ENCODE results near the gene CCL16. TPM values are rescaled to one million over a fixed set of nuclear protein-coding genes. Genes with fewer than 3 reads are reported as not detected.

CCL16 gene
- total RNA-seq, 4 donors from 2014 or later: 0.42 TPM; not detected in 3

DNA sequence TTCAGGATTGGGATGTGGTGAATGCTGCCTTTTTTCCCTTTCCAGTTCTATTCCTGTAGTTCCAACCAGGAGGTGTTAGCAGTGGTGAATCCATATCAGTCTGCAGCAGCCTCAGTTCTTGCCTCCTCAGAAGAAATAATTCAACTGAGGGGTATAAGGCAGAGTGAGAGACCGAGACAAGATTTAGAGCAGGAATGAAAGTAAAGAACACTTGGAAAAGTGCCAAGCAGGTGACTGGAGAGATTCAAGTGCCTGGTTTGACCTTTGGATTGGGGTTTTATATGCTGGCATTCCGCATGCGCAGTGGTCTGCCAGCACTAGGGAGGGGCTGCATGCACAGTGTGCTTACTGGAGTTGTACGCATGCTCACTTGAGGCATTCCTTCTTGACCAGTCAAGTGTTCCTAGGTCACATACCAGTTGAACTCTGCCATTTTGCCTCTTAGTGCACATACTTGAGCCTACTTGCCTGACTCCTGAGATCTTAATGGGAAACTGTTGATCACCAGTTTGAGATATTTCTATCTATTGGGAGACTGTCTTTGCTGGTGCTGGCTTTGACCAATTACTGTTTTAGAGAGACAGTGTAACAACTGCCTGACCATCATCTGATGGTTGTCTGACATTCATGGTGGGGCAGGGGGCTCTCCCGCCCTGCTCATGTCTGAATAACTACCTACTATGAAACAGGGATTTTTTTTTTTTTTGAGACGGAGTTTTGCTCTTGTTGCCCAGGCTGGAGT, 20.7 kb upstream of the CCL16 start:
- intact Hi-C loops (cut with DNase I): no loop called here
- TF ChIP-seq, protein P1, sequence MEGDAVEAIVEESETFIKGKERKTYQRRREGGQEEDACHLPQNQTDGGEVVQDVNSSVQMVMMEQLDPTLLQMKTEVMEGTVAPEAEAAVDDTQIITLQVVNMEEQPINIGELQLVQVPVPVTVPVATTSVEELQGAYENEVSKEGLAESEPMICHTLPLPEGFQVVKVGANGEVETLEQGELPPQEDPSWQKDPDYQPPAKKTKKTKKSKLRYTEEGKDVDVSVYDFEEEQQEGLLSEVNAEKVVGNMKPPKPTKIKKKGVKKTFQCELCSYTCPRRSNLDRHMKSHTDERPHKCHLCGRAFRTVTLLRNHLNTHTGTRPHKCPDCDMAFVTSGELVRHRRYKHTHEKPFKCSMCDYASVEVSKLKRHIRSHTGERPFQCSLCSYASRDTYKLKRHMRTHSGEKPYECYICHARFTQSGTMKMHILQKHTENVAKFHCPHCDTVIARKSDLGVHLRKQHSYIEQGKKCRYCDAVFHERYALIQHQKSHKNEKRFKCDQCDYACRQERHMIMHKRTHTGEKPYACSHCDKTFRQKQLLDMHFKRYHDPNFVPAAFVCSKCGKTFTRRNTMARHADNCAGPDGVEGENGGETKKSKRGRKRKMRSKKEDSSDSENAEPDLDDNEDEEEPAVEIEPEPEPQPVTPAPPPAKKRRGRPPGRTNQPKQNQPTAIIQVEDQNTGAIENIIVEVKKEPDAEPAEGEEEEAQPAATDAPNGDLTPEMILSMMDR (IDR thresholded peaks at IDR 0.05): no peak
- TF ChIP-seq EP300 (IDR thresholded peaks at IDR 0.05) (no peak), POLR2AphosphoS5 (IDR thresholded peaks at IDR 0.05) (no peak), POLR2A (IDR thresholded peaks at IDR 0.05; ENCODE audit: low read depth) (no peak)
- no peak for DNase-seq (ENCODE audit: extremely low spot score)
- Histone ChIP-seq H3K36me3 (no peaks in the 10 kb centered on the region), H3K27me3 (peaks cover 0 to 20% (median 0%) of the 10 kb centered on the region in 4 donors), H3K4me3 (no peak overlapping the region), H3K9me3 (no peaks in the 10 kb centered on the region), H3K27ac (replicated peaks in 1 of 4) (no peak overlapping the region), H3K4me1 (no peaks in the 10 kb centered on the region)
- 74% methylated on average over 6 of the region's 6 CpGs for WGBS

DNA sequence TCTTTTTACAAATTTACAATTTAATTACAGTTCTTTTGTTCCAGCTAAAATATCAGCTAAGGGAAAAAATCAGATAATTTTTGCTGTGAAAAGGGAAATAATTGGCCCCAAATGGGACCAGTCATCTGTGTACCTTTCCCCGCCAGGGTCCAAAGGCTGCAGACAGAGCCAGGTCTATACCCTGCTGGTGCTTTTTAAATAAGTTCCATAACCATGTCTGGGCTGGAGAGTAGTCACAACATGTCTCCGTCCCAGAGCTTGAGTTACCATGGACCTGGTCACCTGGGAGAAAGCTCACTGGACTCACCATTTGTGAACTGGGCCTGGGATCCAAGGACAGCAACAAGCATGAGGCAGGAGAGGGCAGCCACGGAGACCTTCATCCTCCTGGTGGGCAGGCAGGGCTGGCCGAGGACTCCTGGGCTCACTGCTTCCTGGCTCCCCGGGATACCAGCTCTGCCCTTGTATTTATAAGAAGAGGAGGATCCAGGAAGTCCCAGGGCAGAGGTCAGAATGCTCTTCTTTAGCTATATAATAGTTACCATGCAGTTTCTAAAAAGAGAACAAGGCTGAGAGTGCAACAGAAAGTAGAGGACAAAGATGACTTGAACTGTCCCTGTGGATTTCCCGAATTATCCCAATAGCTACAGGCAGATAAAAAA, 19.9 kb upstream of the CCL16 start, which contains the start of gene CCL15:
Gene CCL15 (minus strand): TSS at position 444 of the 662 bp plus-strand sequence. CDS start 61 bp downstream, at position 383.
- intact Hi-C loops (cut with DNase I): no loop called here
- no peaks in the 10 kb centered on the region for H3K9me3 ChIP-seq
- H3K27me3 ChIP-seq: peaks cover 0 to 20% (median 0%) of the 10 kb centered on the region in 4 donors
- no peak for TF ChIP-seq EP300 (IDR thresholded peaks at IDR 0.05)
- TF ChIP-seq, protein P1 (IDR thresholded peaks at IDR 0.05): no peak
- no peak for TF ChIP-seq POLR2A (IDR thresholded peaks at IDR 0.05; ENCODE audit: low read depth)
- TF ChIP-seq POLR2AphosphoS5 (IDR thresholded peaks at IDR 0.05): no peak
- H3K36me3 ChIP-seq: no peaks in the 10 kb centered on the region
- no peaks in the 10 kb centered on the region for H3K4me1 ChIP-seq
- WGBS: 68% methylated on average over 6 of the region's 6 CpGs
- H3K27ac ChIP-seq (replicated peaks in 1 of 4): no peak within 1 kb of the TSS
- no peak within 1 kb of the TSS for H3K4me3 ChIP-seq
- no peak for DNase-seq (ENCODE audit: extremely low spot score)

DNA sequence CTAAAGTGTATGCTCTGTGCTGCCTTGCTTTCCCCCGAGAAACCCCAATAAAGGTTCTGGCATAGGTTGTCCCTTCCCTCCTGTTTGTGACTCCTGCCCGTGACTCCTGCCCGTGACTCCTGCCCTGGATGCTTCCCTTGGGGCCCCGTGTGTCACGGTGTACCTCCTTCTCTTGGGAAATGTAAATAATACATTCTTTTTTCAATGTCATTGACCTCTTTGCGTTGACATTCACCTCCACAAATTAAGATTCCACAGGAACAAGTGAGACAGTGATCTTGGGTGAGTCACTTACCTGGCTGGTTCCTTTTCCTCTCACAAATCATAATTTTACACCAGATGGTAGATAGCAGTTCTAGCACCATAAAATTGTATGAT, 19.4 kb upstream of the CCL16 start:
- Histone ChIP-seq H3K9me3 (no peaks in the 10 kb centered on the region), H3K36me3 (no peaks in the 10 kb centered on the region), H3K4me3 (no peak overlapping the region), H3K4me1 (no peaks in the 10 kb centered on the region), H3K27ac (replicated peaks in 1 of 4) (no peak overlapping the region), H3K27me3 (peaks cover 0 to 20% (median 0%) of the 10 kb centered on the region in 4 donors)
- intact Hi-C loops (cut with DNase I): no loop called here
- no peak for TF ChIP-seq POLR2A (IDR thresholded peaks at IDR 0.05; ENCODE audit: low read depth)
- TF ChIP-seq, protein P1 (IDR thresholded peaks at IDR 0.05): no peak
- TF ChIP-seq POLR2AphosphoS5 (IDR thresholded peaks at IDR 0.05): no peak
- no peak for TF ChIP-seq EP300 (IDR thresholded peaks at IDR 0.05)
- DNase-seq (ENCODE audit: extremely low spot score): no peak
- WGBS: 65% methylated on average over 6 of the region's 6 CpGs

DNA sequence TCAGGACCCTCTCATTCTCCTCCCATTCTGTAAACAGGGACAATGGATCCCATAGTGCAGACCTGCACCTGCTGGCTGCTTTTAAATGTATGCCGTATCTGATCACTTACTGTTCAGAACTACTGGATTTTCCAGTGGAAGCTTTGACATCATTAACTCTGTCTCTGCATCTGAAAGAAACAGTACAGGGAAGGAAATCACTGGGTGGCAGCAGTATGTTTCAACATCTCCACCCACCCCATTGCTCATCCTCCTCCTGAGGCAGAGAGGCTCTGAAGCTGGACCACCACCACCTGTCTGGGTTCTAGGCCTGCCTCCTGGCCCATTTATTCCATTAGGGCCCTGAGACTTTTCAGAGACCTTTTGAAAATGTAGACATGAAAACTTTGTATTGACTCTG, 17.5 kb upstream of the CCL16 start:
- intact Hi-C loops (cut with DNase I): no loop called here
- H3K27ac ChIP-seq (replicated peaks in 1 of 4): no peak overlapping the region
- no peak for DNase-seq (ENCODE audit: extremely low spot score)
- WGBS: 69% methylated on average over 1 of the region's 1 CpG
- H3K4me1 ChIP-seq: no peaks in the 10 kb centered on the region
- TF ChIP-seq POLR2A (IDR thresholded peaks at IDR 0.05; ENCODE audit: low read depth) (no peak), EP300 (IDR thresholded peaks at IDR 0.05) (no peak), POLR2AphosphoS5 (IDR thresholded peaks at IDR 0.05) (no peak)
- TF ChIP-seq, protein P1 (IDR thresholded peaks at IDR 0.05): no peak
- H3K9me3 ChIP-seq: peaks cover 0 to 8% (median 0%) of the 10 kb centered on the region in 4 donors
- H3K4me3 ChIP-seq: no peak overlapping the region
- H3K36me3 ChIP-seq: no peaks in the 10 kb centered on the region
- peaks cover 0 to 20% (median 0%) of the 10 kb centered on the region in 4 donors for H3K27me3 ChIP-seq
